ENCODE results near the gene CACNA1A.
"Not testable (repeated sequence)": the region's sequence is repeated elsewhere in the genome, so short reads cannot be mapped to it uniquely, and the experiment has no call there.

The CACNA1A gene

GRCh38 chr19:13189600-13189999 lies 316.7 kb downstream of the CACNA1A start:
- in situ Hi-C loops (cut with MboI; ENCODE audit: low pct_unique_long_range_greater_than_20kb, low sequenced_read_pairs) = no loop called here
- DNase-seq = no peak

GRCh38 chr19:13187419-13187818 lies 318.9 kb downstream of the CACNA1A start:
- in situ Hi-C loops (cut with MboI; ENCODE audit: low pct_unique_long_range_greater_than_20kb, low sequenced_read_pairs) = no loop called here

GRCh38 chr19:13186688-13187087 lies 319.6 kb downstream of the CACNA1A start:
- DNase-seq; in situ Hi-C loops (cut with MboI; ENCODE audit: low pct_unique_long_range_greater_than_20kb, low sequenced_read_pairs): not testable (repeated sequence)

More at GRCh38 chr19:13187419-13187818, 318.9 kb downstream of the CACNA1A start:
- no peak for DNase-seq

GRCh38 chr19:13185763-13186657 lies 320.3 kb downstream of the CACNA1A start:
- DNase-seq; in situ Hi-C loops (cut with MboI; ENCODE audit: low pct_unique_long_range_greater_than_20kb, low sequenced_read_pairs): not testable (repeated sequence)

- DNase-seq; in situ Hi-C loops (cut with MboI; ENCODE audit: low pct_unique_long_range_greater_than_20kb, low sequenced_read_pairs): not testable (repeated sequence)
Observed at GRCh38 chr19:13184926-13185325, 321.4 kb downstream of the CACNA1A start.

- DNase-seq = peak; percentile 96
- in situ Hi-C loops (cut with MboI; ENCODE audit: low pct_unique_long_range_greater_than_20kb, low sequenced_read_pairs) = no loop called here
Observed at GRCh38 chr19:13181747-13182388, 324.4 kb downstream of the CACNA1A start.

GRCh38 chr19:13178291-13178690 lies 328.0 kb downstream of the CACNA1A start:
- in situ Hi-C loops (cut with MboI; ENCODE audit: low pct_unique_long_range_greater_than_20kb, low sequenced_read_pairs); DNase-seq: not testable (repeated sequence)

GRCh38 chr19:13177584-13177983 lies 328.7 kb downstream of the CACNA1A start:
- DNase-seq; in situ Hi-C loops (cut with MboI; ENCODE audit: low pct_unique_long_range_greater_than_20kb, low sequenced_read_pairs): not testable (repeated sequence)

GRCh38 chr19:13176345-13176744 lies 329.9 kb downstream of the CACNA1A start:
- in situ Hi-C loops (cut with MboI; ENCODE audit: low pct_unique_long_range_greater_than_20kb, low sequenced_read_pairs) = no loop called here
- DNase-seq = no peak

GRCh38 chr19:13173139-13173737 lies 333.0 kb downstream of the CACNA1A start:
- in situ Hi-C loops (cut with MboI; ENCODE audit: low pct_unique_long_range_greater_than_20kb, low sequenced_read_pairs) = no loop called here
- no peak for DNase-seq

- DNase-seq = peak; percentile 43
- in situ Hi-C loops (cut with MboI; ENCODE audit: low pct_unique_long_range_greater_than_20kb, low sequenced_read_pairs) = no loop called here
Observed at GRCh38 chr19:13172346-13173138, 333.7 kb downstream of the CACNA1A start.

GRCh38 chr19:13171146-13171545 lies 335.1 kb downstream of the CACNA1A start:
- in situ Hi-C loops (cut with MboI; ENCODE audit: low pct_unique_long_range_greater_than_20kb, low sequenced_read_pairs) = no loop called here
- DNase-seq = no peak

GRCh38 chr19:13169769-13170168 lies 336.5 kb downstream of the CACNA1A start:
- in situ Hi-C loops (cut with MboI; ENCODE audit: low pct_unique_long_range_greater_than_20kb, low sequenced_read_pairs) = no loop called here
- no peak for DNase-seq

- in situ Hi-C loops (cut with MboI; ENCODE audit: low pct_unique_long_range_greater_than_20kb, low sequenced_read_pairs) = not testable (repeated sequence)
Observed at GRCh38 chr19:13166151-13166550, 340.1 kb downstream of the CACNA1A start.

GRCh38 chr19:13165162-13165997 lies 340.9 kb downstream of the CACNA1A start:
- DNase-seq = no peak
- in situ Hi-C loops (cut with MboI; ENCODE audit: low pct_unique_long_range_greater_than_20kb, low sequenced_read_pairs) = no loop called here

More at GRCh38 chr19:13166151-13166550, 340.1 kb downstream of the CACNA1A start:
- DNase-seq = not testable (repeated sequence)

- in situ Hi-C loops (cut with MboI; ENCODE audit: low pct_unique_long_range_greater_than_20kb, low sequenced_read_pairs) = no loop called here
- peak; percentile 85 for DNase-seq
Observed at GRCh38 chr19:13164343-13165161, 341.7 kb downstream of the CACNA1A start.

- DNase-seq = peak; percentile 68
- in situ Hi-C loops (cut with MboI; ENCODE audit: low pct_unique_long_range_greater_than_20kb, low sequenced_read_pairs) = no loop called here
Observed at GRCh38 chr19:13163609-13164342, 342.5 kb downstream of the CACNA1A start.

Data from KBM-7 (cell line).